Tibial nerve (tissue), 4 donors: ENCODE data around the gene NSD1. TPM values are rescaled to one million over a fixed set of nuclear protein-coding genes. Genes with fewer than 3 reads are reported as not detected.
A peak's percentile ranks its signal among the peaks of the same experiment; 100 is the strongest.

Experiments
- DNase-seq, 2 donors: peaks; one replicate each; pipeline ENCODE4 v3.0.0-alpha.2; 2019; ENCODE audit warnings: low spot score in 2 of 2
- H3K27ac ChIP-seq, 4 donors: fragments of 200-600 bp; sonication (generic) in 3 of 4; one replicate each; pipeline ENCODE4 v1.5.1; 2017 to 2019; ENCODE audit warnings: mild to moderate bottlenecking in 1 of 4
- H3K27me3 ChIP-seq, 2 donors: fragments of 200-600 bp; sonication (generic) in 1 of 2; one replicate each; pipeline versions ENCODE4 v1.5.1 to v1.6.0; 2017 to 2019
- H3K36me3 ChIP-seq, 3 donors: fragments of 200-600 bp; sonication (generic); one replicate each; pipeline ENCODE4 v1.5.1; 2018 to 2019
- H3K4me1 ChIP-seq, 4 donors: fragments of 200-600 bp; sonication (generic) in 3 of 4; one replicate each; pipeline ENCODE4 v1.5.1; 2017 to 2019
- H3K4me3 ChIP-seq, 4 donors: fragments of 200-600 bp; sonication (generic) in 3 of 4; one replicate each; pipeline ENCODE4 v1.5.1; 2017 to 2019; ENCODE audit warnings: mild to moderate bottlenecking in 1 of 4, moderate library complexity in 1 of 4
- H3K9me3 ChIP-seq, 4 donors: fragments of 200-600 bp; sonication (generic) in 3 of 4; one replicate each; pipeline ENCODE4 v1.5.1; 2017 to 2019
- CTCF ChIP-seq, 5 experiments: fragments of 200-600 bp in 3 of 5; fragments of 450-650 bp in 2 of 5; sonication (generic) in 3 of 5; IDR thresholded peaks; one replicate each; pipeline ENCODE4 v1.5.1; 2016 to 2019; ENCODE audit warnings: antibody characterized with exemption in 5 of 5, mild to moderate bottlenecking in 3 of 5, moderate library complexity in 2 of 5
- EP300 ChIP-seq, 2 donors: sonication (generic); formaldehyde crosslinking; IDR thresholded peaks; one replicate each; pipeline ENCODE4 v1.6.1; 2017; ENCODE audit warnings: antibody characterized with exemption in 2 of 2, mild to moderate bottlenecking in 1 of 2
- POLR2A ChIP-seq, 2 donors: fragments of 450-650 bp; IDR thresholded peaks; one replicate each; pipeline ENCODE4 v1.6.1; 2017; ENCODE audit warnings: antibody characterized with exemption in 2 of 2, mild to moderate bottlenecking in 2 of 2, moderate library complexity in 2 of 2
- WGBS, 2 donors: methylation state at CpG; one replicate each; pipeline ENCODE4 v1.1.5; 2018; 5-methylcytosine and 5-hydroxymethylcytosine counted together
- total RNA-seq, 4 donors: library from RNA; depleted of rRNA; stranded (reverse); fragments of >200 nt; gene quantifications; one replicate each; pipeline ENCODE4 v1.1.0, GENCODE V29; 2016

The NSD1 gene
- 10 to 100 TPM; 36.6 to 51.3 (median 40.7) TPM for total RNA-seq

- peaks cover 0 to 22% (median 4%) of the 10 kb centered on the region in 3 donors for H3K36me3 ChIP-seq
- no peaks in the 10 kb centered on the region for H3K9me3 ChIP-seq
- 1 to 4% methylated on average over 5 to 55 of the region's 93 CpGs for WGBS, 2 donors
- H3K4me3 ChIP-seq: peak within 1 kb of the TSS; percentile 65 to 88 (median 69)
- no peaks in the 10 kb centered on the region for H3K27me3 ChIP-seq
- H3K27ac ChIP-seq: peak within 1 kb of the TSS; percentile 88 to 99 (median 94)
- TF ChIP-seq EP300 (IDR thresholded peaks at IDR 0.05) (peak in 1 of 2 donors; percentile 72), POLR2A (IDR thresholded peaks at IDR 0.05) (peak; percentile 76 to 77), CTCF (IDR thresholded peaks at IDR 0.05) (peak in 1 of 5 experiments; percentile 28)
- peak; percentile 83 to 86 for DNase-seq
- H3K4me1 ChIP-seq: peaks cover 8 to 54% (median 40%) of the 10 kb centered on the region in 4 donors
Observed at GRCh38 chr5:177133096-177133852, at the start of gene NSD1. Gene NSD1 (plus strand): TSS chr5:177133773. CDS start chr5:177135104, 1,331 bp downstream.

GRCh38 chr5:177084175-177084574 is 49.4 kb upstream of the NSD1 start:
- H3K27me3 ChIP-seq: peaks cover 0 to 6% of the 10 kb centered on the region in 2 donors
- WGBS, 2 donors: 29 to 44% methylated on average over 4 of the region's 4 CpGs
- no peak overlapping the region for H3K4me3 ChIP-seq

GRCh38 chr5:177085985-177086653 is 47.5 kb upstream of the NSD1 start:
- Histone ChIP-seq H3K27ac (peak overlapping the region in 3 of 4 donors; percentile 47 to 61 (median 54)), H3K27me3 (peaks cover 0 to 6% of the 10 kb centered on the region in 2 donors), H3K9me3 (no peaks in the 10 kb centered on the region), H3K4me1 (peaks cover 0 to 37% (median 16%) of the 10 kb centered on the region in 4 donors), H3K36me3 (no peaks in the 10 kb centered on the region), H3K4me3 (peak overlapping the region in 2 of 4 donors; percentile 47 to 58)
- WGBS, 2 donors: 41 to 49% methylated on average over 12 to 13 of the region's 13 CpGs
- TF ChIP-seq POLR2A (IDR thresholded peaks at IDR 0.05) (no peak), EP300 (IDR thresholded peaks at IDR 0.05) (no peak), CTCF (IDR thresholded peaks at IDR 0.05) (no peak)
- no peak for DNase-seq

More at GRCh38 chr5:177084175-177084574, 49.4 kb upstream of the NSD1 start:
- DNase-seq: no peak
- no peak for TF ChIP-seq EP300 (IDR thresholded peaks at IDR 0.05)
- TF ChIP-seq POLR2A (IDR thresholded peaks at IDR 0.05): no peak
- TF ChIP-seq CTCF (IDR thresholded peaks at IDR 0.05): no peak
- no peaks in the 10 kb centered on the region for H3K9me3 ChIP-seq
- peaks cover 0 to 25% (median 14%) of the 10 kb centered on the region in 4 donors for H3K4me1 ChIP-seq
- H3K27ac ChIP-seq: no peak overlapping the region
- H3K36me3 ChIP-seq: no peaks in the 10 kb centered on the region

GRCh38 chr5:177086654-177087397 is 46.7 kb upstream of the NSD1 start, which contains the start of gene FGFR4:
Gene FGFR4 (plus strand): TSS chr5:177086915. CDS start chr5:177089603, 2,688 bp downstream.
- Histone ChIP-seq H3K4me1 (peaks cover 0 to 37% (median 16%) of the 10 kb centered on the region in 4 donors), H3K9me3 (no peaks in the 10 kb centered on the region), H3K27me3 (peaks cover 0 to 6% of the 10 kb centered on the region in 2 donors), H3K4me3 (peak within 1 kb of the TSS; percentile 22 to 58 (median 36)), H3K27ac (peak within 1 kb of the TSS in 3 of 4 donors; percentile 54 to 75 (median 73)), H3K36me3 (no peaks in the 10 kb centered on the region)
- DNase-seq: peak; percentile 25 to 33
- no peak for TF ChIP-seq EP300 (IDR thresholded peaks at IDR 0.05)
- peak; percentile 47 to 66 (median 63) for TF ChIP-seq CTCF (IDR thresholded peaks at IDR 0.05)
- TF ChIP-seq POLR2A (IDR thresholded peaks at IDR 0.05): peak in 1 of 2 donors; percentile 12
- WGBS, 2 donors: 1 to 2% methylated on average over 18 to 33 of the region's 68 CpGs
